Uterus (tissue), 4 donors: ENCODE data around the gene HEMK1. TPM values are rescaled to one million over a fixed set of nuclear protein-coding genes. Genes with fewer than 3 reads are reported as not detected.
A peak's percentile ranks its signal among the peaks of the same experiment; 100 is the strongest.

Experiments used
- DNase-seq, 2 donors: peaks; one replicate each; pipeline ENCODE4 v3.0.0-alpha.2; 2019 to 2020
- H3K27ac ChIP-seq, 2 donors: fragments of 200-600 bp; sonication (generic); 1 replicate in 1 of 2; 2 replicates in 1 of 2; pipeline ENCODE4 v1.5.1; 2016 to 2018
- H3K27me3 ChIP-seq, 2 donors: fragments of 200-600 bp; sonication (generic); one replicate each; pipeline ENCODE4 v1.5.1; 2018 to 2019; ENCODE audit warnings: control low read depth in 1 of 2
- H3K36me3 ChIP-seq, 2 donors: fragments of 200-600 bp; sonication (generic); one replicate each; pipeline ENCODE4 v1.5.1; 2019; ENCODE audit warnings: control low read depth in 1 of 2
- H3K4me1 ChIP-seq, 2 donors: fragments of 200-600 bp; sonication (generic); one replicate each; pipeline ENCODE4 v1.5.1; 2018 to 2019; ENCODE audit warnings: control low read depth in 1 of 2
- H3K4me3 ChIP-seq, 2 donors: fragments of 200-600 bp; sonication (generic); 1 replicate in 1 of 2; 2 replicates in 1 of 2; pipeline ENCODE4 v1.5.1; 2018 to 2019; ENCODE audit warnings: mild to moderate bottlenecking in 1 of 2
- H3K9me3 ChIP-seq, 2 donors: fragments of 200-600 bp; sonication (generic); one replicate each; pipeline ENCODE4 v1.5.1; 2019; ENCODE audit warnings: control low read depth in 1 of 2
- POLR2A ChIP-seq, 2 donors: fragments of 450-650 bp; IDR thresholded peaks; one replicate each; pipeline ENCODE4 v1.6.1; 2016; ENCODE audit warnings: antibody characterized with exemption in 2 of 2, mild to moderate bottlenecking in 1 of 2, moderate library complexity in 1 of 2
- intact Hi-C: fragments of 100-400 bp; cut with DNase I; formaldehyde crosslinking; loops from one replicate; pipeline ENCODE4 v1.15.1; 2023; ENCODE audit warnings: low total_unique reads
- total RNA-seq, 4 donors: library from RNA; depleted of rRNA in 3 of 4; stranded (reverse); fragments of >200 nt in 3 of 4; gene quantifications; one replicate each; pipeline versions ENCODE4 v1.1.0 to v1.2.4, GENCODE V29; 2014 to 2023
- TF ChIP-seq, protein P1 (sequence below), 4 experiments: fragments of 200-600 bp in 2 of 4; fragments of 450-650 bp in 2 of 4; sonication (generic) in 2 of 4; IDR thresholded peaks; one replicate each; pipeline ENCODE4 v1.5.1; 2016 to 2019; ENCODE audit warnings: antibody characterized with exemption in 4 of 4, mild to moderate bottlenecking in 2 of 4, moderate library complexity in 1 of 4
- donor health status: DM: yes; HTN: yes; CAD: no.

Gene HEMK1
- total RNA-seq, 4 donors from 2014 or later: 0.77 to 26.5 (median 11.4) TPM

DNA sequence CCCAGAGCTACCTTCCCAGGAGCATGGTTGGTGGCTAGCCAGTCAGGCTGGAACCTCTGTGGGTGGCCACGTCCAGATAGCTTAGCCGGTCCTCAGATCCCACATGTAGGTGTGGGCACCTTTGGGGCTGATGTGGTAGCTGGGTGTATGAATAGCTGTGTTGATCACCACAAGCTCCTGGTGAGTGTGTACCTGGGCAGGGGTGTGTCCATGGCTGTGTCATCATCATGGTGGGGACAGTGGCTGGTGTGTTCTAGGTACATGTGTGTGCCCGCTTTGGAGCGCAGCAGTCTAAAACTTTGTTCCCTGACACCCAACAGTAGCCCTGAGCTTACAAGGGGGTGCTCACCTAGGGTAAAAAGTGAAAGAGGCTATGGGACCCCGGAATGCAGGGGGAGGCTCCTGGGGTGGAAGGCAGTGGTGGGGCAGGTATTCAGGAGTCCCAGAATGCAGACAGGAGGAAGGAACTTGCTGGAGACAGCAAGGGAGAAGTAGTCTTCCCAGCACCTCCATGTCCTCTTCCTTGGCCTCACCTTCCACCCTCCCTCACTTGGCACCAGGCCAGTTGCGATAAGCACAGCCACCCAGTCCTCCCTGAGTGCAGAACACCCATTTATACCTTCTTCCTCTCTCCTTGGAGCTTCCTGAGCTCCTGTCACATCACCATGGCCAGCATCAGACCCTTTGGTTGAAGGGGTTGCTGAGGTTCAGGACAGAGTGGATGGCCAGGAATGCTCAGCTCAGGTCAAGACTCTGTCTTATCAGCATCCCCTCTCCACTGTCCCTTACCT is 41.1 kb downstream of the HEMK1 start:
- intact Hi-C loops: no loop called here

DNA sequence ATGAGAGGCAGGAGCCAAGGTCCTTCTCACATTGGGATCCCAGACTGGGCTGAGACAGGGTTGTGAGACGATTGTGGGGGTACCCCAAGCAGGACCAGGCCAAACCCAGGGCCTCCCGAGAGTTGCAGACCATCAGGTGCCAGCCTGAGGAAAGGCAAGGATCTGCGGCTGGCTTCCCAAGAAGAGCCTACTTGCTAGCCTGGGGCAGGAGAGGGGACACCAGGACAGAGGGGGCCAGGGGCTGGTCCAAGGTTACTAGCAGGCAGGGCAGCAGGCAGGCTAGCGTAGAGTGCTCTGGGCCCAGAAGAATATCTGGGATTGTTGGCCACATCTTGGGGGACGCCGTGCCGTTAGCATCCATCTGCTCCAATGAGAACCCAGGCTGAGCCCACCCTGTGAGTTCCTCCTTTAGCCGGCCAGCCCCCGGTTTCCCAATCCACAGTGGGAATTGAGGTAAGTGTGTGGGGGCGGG is 41.7 kb downstream of the HEMK1 start:
- H3K4me3 ChIP-seq: peak overlapping the region; percentile 68 to 71
- no peaks in the 10 kb centered on the region for H3K9me3 ChIP-seq
- peaks cover 0 to 15% of the 10 kb centered on the region in 2 donors for H3K4me1 ChIP-seq
- intact Hi-C loops: no loop called here
- DNase-seq: no peak
- TF ChIP-seq, protein P1, sequence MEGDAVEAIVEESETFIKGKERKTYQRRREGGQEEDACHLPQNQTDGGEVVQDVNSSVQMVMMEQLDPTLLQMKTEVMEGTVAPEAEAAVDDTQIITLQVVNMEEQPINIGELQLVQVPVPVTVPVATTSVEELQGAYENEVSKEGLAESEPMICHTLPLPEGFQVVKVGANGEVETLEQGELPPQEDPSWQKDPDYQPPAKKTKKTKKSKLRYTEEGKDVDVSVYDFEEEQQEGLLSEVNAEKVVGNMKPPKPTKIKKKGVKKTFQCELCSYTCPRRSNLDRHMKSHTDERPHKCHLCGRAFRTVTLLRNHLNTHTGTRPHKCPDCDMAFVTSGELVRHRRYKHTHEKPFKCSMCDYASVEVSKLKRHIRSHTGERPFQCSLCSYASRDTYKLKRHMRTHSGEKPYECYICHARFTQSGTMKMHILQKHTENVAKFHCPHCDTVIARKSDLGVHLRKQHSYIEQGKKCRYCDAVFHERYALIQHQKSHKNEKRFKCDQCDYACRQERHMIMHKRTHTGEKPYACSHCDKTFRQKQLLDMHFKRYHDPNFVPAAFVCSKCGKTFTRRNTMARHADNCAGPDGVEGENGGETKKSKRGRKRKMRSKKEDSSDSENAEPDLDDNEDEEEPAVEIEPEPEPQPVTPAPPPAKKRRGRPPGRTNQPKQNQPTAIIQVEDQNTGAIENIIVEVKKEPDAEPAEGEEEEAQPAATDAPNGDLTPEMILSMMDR (IDR thresholded peaks at IDR 0.05): no peak
- no peak for TF ChIP-seq POLR2A (IDR thresholded peaks at IDR 0.05)
- no peaks in the 10 kb centered on the region for H3K27me3 ChIP-seq
- peak overlapping the region; percentile 67 to 85 for H3K27ac ChIP-seq
- H3K36me3 ChIP-seq: no peaks in the 10 kb centered on the region

More for the DNA sequence above, 41.1 kb downstream of the HEMK1 start:
- Histone ChIP-seq H3K4me1 (peaks cover 0 to 20% of the 10 kb centered on the region in 2 donors), H3K9me3 (no peaks in the 10 kb centered on the region), H3K27me3 (no peaks in the 10 kb centered on the region), H3K27ac (peak overlapping the region; percentile 67 to 85), H3K36me3 (no peaks in the 10 kb centered on the region), H3K4me3 (peak overlapping the region; percentile 68 to 71)
- TF ChIP-seq POLR2A (IDR thresholded peaks at IDR 0.05): no peak
- TF ChIP-seq, protein P1 (IDR thresholded peaks at IDR 0.05): no peak
- DNase-seq: no peak

DNA sequence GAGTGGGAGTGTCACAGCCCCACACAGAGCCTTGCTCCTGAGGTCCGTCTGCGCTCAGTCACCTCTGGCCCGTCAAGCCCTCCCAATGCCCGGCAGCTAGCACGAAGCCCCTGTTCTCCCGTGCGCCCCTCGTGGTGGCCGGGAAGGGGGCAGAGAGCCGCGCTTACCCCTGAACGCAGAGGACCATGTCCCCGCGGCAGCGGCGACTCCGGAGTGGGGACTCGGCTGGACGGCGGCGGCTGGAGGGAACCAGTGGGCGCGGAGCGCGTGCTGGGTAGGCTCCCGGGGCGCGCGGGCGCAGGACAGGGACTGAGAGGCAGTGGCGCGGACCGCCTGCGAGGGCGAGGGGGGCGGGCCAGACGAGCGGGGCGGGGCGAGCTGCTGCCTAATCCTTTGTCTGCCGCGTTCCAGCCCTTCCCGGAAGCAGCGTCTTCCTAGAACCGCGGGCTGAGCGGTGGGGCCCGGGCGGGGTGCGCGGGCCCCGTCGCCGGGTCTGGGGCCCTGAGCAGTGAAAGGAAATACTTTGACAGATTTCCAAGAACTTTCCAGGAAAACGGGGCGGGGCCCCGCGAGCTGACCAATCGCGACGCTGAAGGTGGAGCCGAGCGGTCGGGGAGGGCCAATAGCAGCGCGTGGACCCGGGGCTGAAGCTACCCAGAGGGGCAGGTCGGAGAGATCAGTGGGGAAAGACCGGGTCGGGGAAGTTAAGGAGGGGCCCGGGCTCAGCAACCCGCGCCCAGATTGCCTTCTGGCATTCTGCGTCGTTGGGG is 42.3 kb downstream of the HEMK1 start, which contains the start of gene CISH:
CISH (minus strand) TSS at position 311 of the 770 bp plus-strand sequence; CDS start at position 187, 124 bp downstream.
- Histone ChIP-seq H3K36me3 (no peaks in the 10 kb centered on the region), H3K27me3 (no peaks in the 10 kb centered on the region), H3K9me3 (no peaks in the 10 kb centered on the region), H3K27ac (peak within 1 kb of the TSS; percentile 67 to 85), H3K4me1 (peaks cover 0 to 14% of the 10 kb centered on the region in 2 donors), H3K4me3 (peak within 1 kb of the TSS; percentile 68 to 71)
- DNase-seq: peak; percentile 93 to 97
- intact Hi-C loops: no loop called here
- peak; percentile 58 to 83 for TF ChIP-seq POLR2A (IDR thresholded peaks at IDR 0.05)
- TF ChIP-seq, protein P1 (IDR thresholded peaks at IDR 0.05): peak in 3 of 4 experiments; percentile 8 to 54 (median 35)

DNA sequence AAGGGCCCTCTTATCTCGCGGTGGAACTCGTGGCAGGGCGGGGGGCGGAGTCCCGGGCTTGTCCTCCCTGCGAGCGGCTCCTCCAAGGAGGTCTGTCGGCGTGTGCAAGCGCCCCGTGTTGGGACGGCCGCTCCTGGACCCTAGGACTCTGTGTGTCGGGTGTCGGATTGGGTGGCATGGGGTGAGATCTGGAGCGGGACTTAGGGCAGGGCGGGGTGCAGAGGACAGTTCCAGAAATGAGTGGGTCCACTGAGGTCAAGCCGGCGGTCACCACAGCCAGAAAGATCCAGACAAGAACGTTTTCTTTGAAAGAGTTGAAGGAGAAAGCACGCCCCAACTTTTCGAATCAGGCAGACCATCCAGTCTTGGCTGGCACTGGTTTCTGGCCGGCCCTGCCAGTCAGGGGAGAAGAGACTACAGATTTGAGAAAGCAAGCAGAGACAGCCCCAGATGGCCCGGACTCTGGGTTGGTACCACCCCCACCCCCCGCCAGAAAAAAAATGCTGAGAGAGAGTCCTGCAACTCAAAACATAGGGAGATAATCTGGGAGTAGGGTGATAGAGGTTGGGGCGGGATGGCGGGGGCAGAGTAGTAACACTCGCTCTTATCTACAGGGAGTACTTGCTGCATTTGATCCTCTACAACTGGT is 43.0 kb downstream of the HEMK1 start:
- Histone ChIP-seq H3K27me3 (no peaks in the 10 kb centered on the region), H3K9me3 (no peaks in the 10 kb centered on the region), H3K4me3 (peak overlapping the region; percentile 68 to 71), H3K36me3 (no peaks in the 10 kb centered on the region), H3K27ac (peak overlapping the region; percentile 67 to 85), H3K4me1 (peaks cover 0 to 14% of the 10 kb centered on the region in 2 donors)
- intact Hi-C loops: no loop called here
- no peak for DNase-seq
- TF ChIP-seq, protein P1 (IDR thresholded peaks at IDR 0.05): no peak
- TF ChIP-seq POLR2A (IDR thresholded peaks at IDR 0.05): no peak
